ENCODE results near the gene GPR153.

GRCh38 chr1:6212193-6212959 lies 48.5 kb downstream of the GPR153 start:
- TF ChIP-seq CTCF (IDR thresholded peaks at IDR 0.05), result no peak
- TF ChIP-seq POLR2A (IDR thresholded peaks at IDR 0.05), result no peak
